ENCODE results near the gene FBXO36. TPM values are rescaled to one million over a fixed set of nuclear protein-coding genes. Genes with fewer than 3 reads are reported as not detected.
"Not testable (repeated sequence)": the region's sequence is repeated elsewhere in the genome, so short reads cannot be mapped to it uniquely, and the experiment has no call there.

Gene FBXO36
- total and polyA plus RNA-seq, 2 donors (not counting 1 experiment from before 2014, with no cell fraction given), result 0.49 to 1.5 TPM

GRCh38 chr2:229921892-229922448, 333 bp upstream of the FBXO36 start, which contains the start of gene TRIP12:
TRIP12 (minus strand) TSS chr2:229922009; CDS start chr2:229880079, 41,930 bp downstream.
- H3K4me3 ChIP-seq (ENCODE audit: control extremely low read depth in 1 of 5, extremely low read depth in 1 of 5, insufficient read depth in 1 of 5, low read depth in 2 of 5, low read length in 4 of 5), result peak within 1 kb of the TSS; percentile 83 to 98 (median 93)
- Mint-ChIP-seq H3K27me3 (no peaks in the 10 kb centered on the region), H3K4me1 (peaks cover 39% of the 10 kb centered on the region), H3K9me3 (ENCODE audit: insufficient read depth) (peaks cover 3% of the 10 kb centered on the region), H3K4me3 (peak within 1 kb of the TSS; percentile 96), H3K27ac (peak within 1 kb of the TSS; percentile 97)
- CTCF ChIA-PET, result interaction anchor here (1.0 to 1.9 kb wide), 4 partner anchors 11 to 121 kb away, joined by 3 to 13 read pairs (median 4); no protein-coding TSS in a partner anchor
- peak; percentile 75 for ATAC-seq (ENCODE audit: low read depth)
- peaks cover 8% of the 10 kb centered on the region for H4K20me1 ChIP-seq (ENCODE audit: control insufficient read depth, insufficient read depth, low read length, poor library complexity, severe bottlenecking)
- TF ChIP-seq EZH2 (IDR thresholded peaks at IDR 0.05; ENCODE audit: borderline replicate concordance, insufficient read depth, low read depth, low read length, poor library complexity, severe bottlenecking), result no peak
- no peak for TF ChIP-seq CTCF (IDR thresholded peaks at IDR 0.05)
- peaks cover 20 to 24% of the 10 kb centered on the region in 2 donors for H3K4me1 ChIP-seq (ENCODE audit: control insufficient read depth in 2 of 2, insufficient read depth in 2 of 2, low read length in 2 of 2)
- H3K9me3 ChIP-seq (ENCODE audit: control extremely low read depth in 1 of 3, control insufficient read depth in 2 of 3, insufficient read depth in 1 of 3, low read length in 2 of 3), result no peaks in the 10 kb centered on the region
- peak; percentile 99 for DNase-seq
- H3K79me2 ChIP-seq (ENCODE audit: control insufficient read depth, insufficient read depth, low read length), result peaks cover 50% of the 10 kb centered on the region
- intact Hi-C loops (cut with micrococcal nuclease), result loop anchor here (2.0 to 5.0 kb wide), 2 partner anchors 145 to 790 kb away; partner anchors contain the start of gene CAB39
- peaks cover 1 to 9% of the 10 kb centered on the region in 2 experiments for H3K36me3 ChIP-seq (replicated peaks in 1 of 2; ENCODE audit: control extremely low read depth in 1 of 2, control insufficient read depth in 1 of 2, extremely low read depth in 1 of 2, insufficient read depth in 2 of 2, low read length in 1 of 2)
- 0% methylated on average over 49 of the region's 49 CpGs for WGBS (ENCODE audit: insufficient coverage)
- no peaks in the 10 kb centered on the region for H3K27me3 ChIP-seq (replicated peaks in 1 of 4; ENCODE audit: control extremely low read depth in 1 of 4, control insufficient read depth in 3 of 4, insufficient read depth in 4 of 4, low read length in 3 of 4)
- peak within 1 kb of the TSS; percentile 93 for H3K9ac ChIP-seq (ENCODE audit: low read length)
- H2AFZ ChIP-seq (ENCODE audit: insufficient read depth, low read depth, low read length, poor library complexity, severe bottlenecking), result peak within 1 kb of the TSS; percentile 97
- H3K27ac ChIP-seq (ENCODE audit: low read length in 2 of 2), result peak within 1 kb of the TSS; percentile 83 to 98
- peak within 1 kb of the TSS; percentile 83 for H3K4me2 ChIP-seq (replicated peaks; ENCODE audit: low read depth, low read length, poor library complexity, severe bottlenecking)
- POLR2A ChIA-PET, result interaction anchor here (0.6 to 2.3 kb wide), 7 partner anchors 11 to 713 kb away, joined by 3 to 7 read pairs (median 4); no protein-coding TSS in a partner anchor

GRCh38 chr2:229924541-229924940, 2.2 kb downstream of the FBXO36 start:
- H2AFZ ChIP-seq (ENCODE audit: insufficient read depth, low read depth, low read length, poor library complexity, severe bottlenecking); H3K27ac Mint-ChIP-seq; H3K27me3 Mint-ChIP-seq; H3K4me3 ChIP-seq (ENCODE audit: control extremely low read depth in 1 of 5, extremely low read depth in 1 of 5, insufficient read depth in 1 of 5, low read depth in 2 of 5, low read length in 4 of 5); H4K20me1 ChIP-seq (ENCODE audit: control insufficient read depth, insufficient read depth, low read length, poor library complexity, severe bottlenecking); DNase-seq; H3K36me3 ChIP-seq (replicated peaks in 1 of 2; ENCODE audit: control extremely low read depth in 1 of 2, control insufficient read depth in 1 of 2, extremely low read depth in 1 of 2, insufficient read depth in 2 of 2, low read length in 1 of 2); H3K27me3 ChIP-seq (replicated peaks in 1 of 4; ENCODE audit: control extremely low read depth in 1 of 4, control insufficient read depth in 3 of 4, insufficient read depth in 4 of 4, low read length in 3 of 4); H3K9ac ChIP-seq (ENCODE audit: low read length); H3K27ac ChIP-seq (ENCODE audit: low read length in 2 of 2); ATAC-seq (ENCODE audit: low read depth); H3K9me3 ChIP-seq (ENCODE audit: control extremely low read depth in 1 of 3, control insufficient read depth in 2 of 3, insufficient read depth in 1 of 3, low read length in 2 of 3); H3K9me3 Mint-ChIP-seq (ENCODE audit: insufficient read depth); H3K4me2 ChIP-seq (replicated peaks; ENCODE audit: low read depth, low read length, poor library complexity, severe bottlenecking); H3K4me3 Mint-ChIP-seq; POLR2A ChIA-PET: not testable (repeated sequence)
- CTCF ChIA-PET, result interaction anchor here (1.0 kb wide), 1 partner anchor 235 kb away, joined by 6 read pairs; no protein-coding TSS in a partner anchor
- H3K4me1 Mint-ChIP-seq, result peaks cover 21% of the 10 kb centered on the region
- Histone ChIP-seq H3K79me2 (ENCODE audit: control insufficient read depth, insufficient read depth, low read length) (peaks cover 26% of the 10 kb centered on the region), H3K4me1 (ENCODE audit: control insufficient read depth in 2 of 2, insufficient read depth in 2 of 2, low read length in 2 of 2) (peaks cover 13 to 19% of the 10 kb centered on the region in 2 donors)
- 95% methylated on average over 2 of the region's 10 CpGs for WGBS (ENCODE audit: insufficient coverage)
- intact Hi-C loops (cut with micrococcal nuclease), result loop anchor here (5.0 kb wide), 1 partner anchor 788 kb away; the partner anchor contains the start of gene CAB39
